Hematopoietic multipotent progenitor cell treated with erythropoietin and hydrocortisone succinate and interleukin-3 and kit ligand, for 17 days (in vitro differentiated cells): ENCODE data around the gene NELFB.

Experiments
- DNase-seq: peaks from one replicate; pipeline ENCODE4 v3.0.0-alpha.2; 2015; ENCODE audit warnings: low spot score

The NELFB gene

GRCh38 chr9:137314561-137315560 lies 59.7 kb downstream of the NELFB start:
- no peak for DNase-seq

DNA sequence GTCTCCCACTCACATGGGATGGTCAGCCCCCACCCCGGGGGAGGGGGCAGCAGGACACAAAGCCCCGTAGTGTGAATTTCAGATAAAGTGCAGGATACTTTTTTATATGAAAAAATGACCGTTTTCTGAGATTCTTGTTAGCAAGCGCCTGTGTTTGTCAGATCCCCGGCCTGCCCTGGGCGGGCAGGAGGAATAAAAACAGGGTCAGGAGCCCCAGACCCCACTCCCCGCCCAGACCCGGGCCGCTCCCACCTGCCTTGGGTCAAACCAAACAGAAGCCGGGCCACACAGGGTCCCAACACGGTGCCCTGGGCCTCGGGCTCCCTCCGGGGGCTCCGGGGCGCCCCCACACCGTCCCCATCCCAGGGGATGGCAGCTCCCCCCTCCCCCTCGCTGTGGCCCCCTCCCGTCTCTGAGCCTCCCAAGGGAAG lies 60.5 kb downstream of the NELFB start:
- no peak for DNase-seq

DNA sequence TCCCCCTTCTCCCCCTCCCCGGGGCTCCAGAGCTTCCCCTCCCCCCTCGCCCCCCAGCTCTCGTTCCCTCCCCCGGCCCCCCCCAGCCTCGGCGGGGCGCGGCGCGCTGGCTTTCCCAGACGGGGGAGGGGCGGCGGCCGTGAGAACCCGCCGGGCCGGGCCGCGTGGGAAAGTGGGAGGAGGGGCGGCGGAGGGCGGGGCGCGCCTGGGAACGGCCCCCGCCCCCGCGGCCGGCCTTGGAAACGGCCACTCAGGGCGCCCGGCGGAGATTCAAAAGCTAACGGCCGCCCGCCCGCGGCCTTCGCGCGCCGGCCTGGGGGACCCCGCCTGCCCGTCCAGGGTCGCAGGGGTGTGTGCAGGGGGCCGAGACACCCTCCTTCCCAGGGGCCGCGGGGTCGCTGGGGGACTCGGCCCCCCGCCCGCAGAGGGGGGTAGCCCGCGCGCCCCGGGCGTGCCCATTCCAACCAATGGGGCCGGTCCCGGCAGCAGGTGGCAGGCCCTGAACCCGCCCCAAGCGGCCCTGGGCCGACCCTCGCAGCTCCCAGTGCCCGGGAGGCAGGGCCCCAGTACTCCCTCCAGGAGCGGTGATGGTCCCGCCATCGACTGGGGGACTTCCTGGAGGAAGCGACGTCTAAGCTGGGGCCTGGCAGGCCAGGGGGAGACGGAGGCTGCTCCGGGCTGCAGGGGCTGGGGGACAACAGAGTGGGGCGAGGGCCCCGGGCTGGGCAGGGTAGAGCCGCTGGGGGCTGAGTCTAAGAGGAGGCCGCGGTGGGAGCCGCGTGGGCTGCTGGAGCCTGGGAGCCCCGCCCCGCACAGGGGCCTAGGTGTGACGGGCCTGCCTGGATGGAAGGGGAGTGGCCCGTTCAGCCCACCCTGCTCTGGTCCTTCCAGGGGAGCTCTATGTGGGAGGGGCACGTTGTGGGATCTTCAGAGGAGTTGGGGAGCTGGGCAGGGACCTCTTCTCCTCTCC lies 61.2 kb downstream of the NELFB start:
- no peak for DNase-seq

DNA sequence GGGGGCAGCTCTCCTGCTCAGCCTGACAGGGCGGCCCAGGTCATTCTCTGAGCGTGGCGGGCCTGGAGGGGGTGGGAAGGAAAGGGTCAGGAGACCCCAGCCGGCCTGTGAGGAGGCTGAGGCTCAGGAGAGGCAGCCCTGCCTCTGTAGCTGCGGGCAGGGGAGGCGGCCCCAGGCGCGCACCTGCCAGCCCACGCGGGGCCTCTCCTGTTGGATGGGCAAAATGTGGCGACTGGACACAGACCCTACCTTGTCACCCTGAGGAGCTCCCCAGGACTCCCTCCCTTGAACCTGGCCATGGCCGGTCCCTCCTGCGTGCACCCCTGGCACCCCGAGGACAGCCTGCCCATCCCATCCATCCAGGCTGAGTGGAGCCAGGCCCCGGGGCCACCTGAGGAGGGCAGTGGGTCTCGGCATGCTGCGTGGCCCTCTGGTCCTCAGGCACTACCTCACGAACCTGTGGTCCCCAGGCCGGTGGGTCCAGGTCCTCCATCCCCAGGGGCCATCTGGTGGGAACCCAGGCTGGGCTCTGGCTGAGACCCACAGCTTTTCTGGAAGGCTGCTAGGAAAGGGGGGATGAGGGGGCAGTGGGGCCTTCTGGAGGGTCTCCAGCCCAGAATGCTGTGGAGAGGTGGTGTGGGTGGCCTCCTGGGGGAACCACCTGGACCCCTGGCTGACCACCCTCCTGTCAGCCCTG lies 62.0 kb downstream of the NELFB start:
- DNase-seq = no peak

- DNase-seq = no peak
Measured at GRCh38 chr9:137317718-137318511, 62.8 kb downstream of the NELFB start.

DNA sequence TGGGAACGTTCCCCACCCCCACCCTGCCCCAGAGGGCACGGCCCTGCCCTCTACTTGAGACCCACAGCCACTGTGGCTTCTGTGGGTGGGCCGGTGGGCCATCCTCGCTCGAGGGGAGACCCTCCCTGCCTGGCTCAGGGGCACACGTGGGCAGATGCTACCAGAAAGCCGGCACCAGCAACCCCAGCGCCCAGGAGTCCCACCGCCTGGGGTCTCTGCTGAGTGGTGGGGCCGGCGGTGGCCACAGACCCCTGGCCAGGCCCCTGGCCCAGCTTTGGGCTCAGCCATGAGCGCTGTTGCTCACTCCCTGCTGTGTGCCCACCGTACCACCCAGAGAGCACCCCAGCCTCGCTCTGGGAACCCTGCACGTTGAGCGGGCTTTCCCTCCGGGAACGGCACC lies 63.5 kb downstream of the NELFB start:
- DNase-seq = no peak

- DNase-seq = no peak
Measured at GRCh38 chr9:137319011-137319738, 64.0 kb downstream of the NELFB start.

GRCh38 chr9:137319739-137320551 lies 64.8 kb downstream of the NELFB start:
- DNase-seq = no peak

- no peak for DNase-seq
Measured at GRCh38 chr9:137320555-137321384, 65.6 kb downstream of the NELFB start.

GRCh38 chr9:137321726-137322361 lies 66.7 kb downstream of the NELFB start:
- DNase-seq = no peak
